K562 (cell line): ENCODE measurements around the gene MARK2. TPM values are rescaled to one million over a fixed set of nuclear protein-coding genes. Genes with fewer than 3 reads are reported as not detected.

Source experiments
- ATAC-seq: fragments of 200-7000 bp; cut with Tn5 transposase; 3 replicates; pipeline ENCODE4 v1.9.1; 2020; ENCODE audit warnings: moderate library complexity
- BruUV-seq: library from RNA; stranded (reverse); fragments of 400-500 nt; replicated peaks from 2 replicates; lab custom pipeline; 2021; lab: Mats Ljungman, UMichigan
- CTCF ChIA-PET: fragments of 300-600 bp; formaldehyde crosslinking; extraction: SDS; loops from one replicate; lab custom pipeline; 2021; ENCODE audit warnings: low intra/inter-chr PET ratio; lab: Yijun Ruan, JAX
- POLR2A ChIA-PET: fragments of 300-600, 350-650 bp; sonication (Branson Sonifier 250); formaldehyde crosslinking; extraction: SDS; loops from one replicate; lab custom pipeline; 2021; ENCODE audit warnings: antibody characterized with exemption, inconsistent platforms; lab: Yijun Ruan, JAX
- DNase-seq, 4 experiments: peaks; one replicate each; pipeline versions ENCODE4 v3.0.0 to v3.0.0-alpha.2; 2011 to 2018; ENCODE audit warnings: low spot score in 3 of 4, mixed read lengths in 3 of 4; ENCODE audit errors: extremely low read depth in 1 of 4
- FAIRE-seq: peaks from 2 replicates; lab custom pipeline; 2011; peaks lifted over from hg19 to GRCh38; lab: Jason Lieb, UNC
- H2AFZ ChIP-seq: 2 replicates; pipeline ENCODE4 v1.6.0; 2011; ENCODE audit warnings: low read depth, low read length, control low read depth, inconsistent platforms
- H3K27ac ChIP-seq: fragments of 200-600 bp; 3 replicates; pipeline ENCODE4 v1.8.0; 2011; ENCODE audit warnings: low read depth, mild to moderate bottlenecking, control low read depth, inconsistent platforms, low read length, moderate library complexity, mixed read lengths; ENCODE audit errors: extremely low read depth
- H3K27me3 ChIP-seq, 2 experiments: fragments of 300-600 bp in 1 of 2; 2 replicates in 1 of 2; 3 replicates in 1 of 2; pipeline versions ENCODE4 v1.6.0 to v1.8.0; 2011; ENCODE audit warnings: inconsistent platforms in 2 of 2, low read length in 2 of 2, mild to moderate bottlenecking in 1 of 2, mixed read lengths in 1 of 2, moderate library complexity in 1 of 2; ENCODE audit not compliant: control insufficient read depth in 2 of 2, insufficient read depth in 2 of 2
- H3K36me3 ChIP-seq: fragments of 300-600 bp; 3 replicates; pipeline ENCODE4 v1.8.0; 2011; ENCODE audit warnings: mild to moderate bottlenecking, low read length, inconsistent platforms; ENCODE audit not compliant: control insufficient read depth, insufficient read depth
- H3K4me1 ChIP-seq, 2 experiments: fragments of 200-600 bp in 1 of 2; replicated peaks in 1 of 2; 2 replicates in 1 of 2; 3 replicates in 1 of 2; pipeline versions ENCODE4 v1.5.1 to v1.8.0; 2011; ENCODE audit warnings: inconsistent platforms in 2 of 2, low read length in 2 of 2, mild to moderate bottlenecking in 1 of 2, mixed read lengths in 1 of 2, moderate library complexity in 1 of 2; ENCODE audit not compliant: control insufficient read depth in 2 of 2, insufficient read depth in 2 of 2
- H3K4me2 ChIP-seq: 2 replicates; pipeline ENCODE4 v1.6.1; 2011; ENCODE audit warnings: low read length, control low read depth, inconsistent platforms, mixed read lengths; ENCODE audit not compliant: insufficient read depth
- H3K4me3 ChIP-seq: fragments of 200-600 bp; sonication (generic), shearing (Covaris generic); 2 replicates; pipeline ENCODE4 v1.5.1; 2016; ENCODE audit warnings: control low read depth, inconsistent platforms
- H3K79me2 ChIP-seq: fragments of 200-600 bp; 3 replicates; pipeline ENCODE4 v1.8.0; 2011; ENCODE audit warnings: low read length, inconsistent platforms; ENCODE audit not compliant: control insufficient read depth, insufficient read depth
- H3K9ac ChIP-seq, 2 experiments: 2 replicates each; pipeline versions ENCODE4 v1.6.0 to v1.6.1; 2011; ENCODE audit warnings: low read depth in 2 of 2, low read length in 2 of 2, control low read depth in 1 of 2, inconsistent platforms in 1 of 2, mild to moderate bottlenecking in 1 of 2, mixed read lengths in 1 of 2; ENCODE audit not compliant: insufficient read depth in 1 of 2
- H3K9me1 ChIP-seq: one replicate; pipeline ENCODE4 v1.6.0; 2011; ENCODE audit warnings: inconsistent platforms, mild to moderate bottlenecking, low read length, moderate library complexity; ENCODE audit not compliant: control insufficient read depth, insufficient read depth
- H3K9me3 ChIP-seq: replicated peaks from 2 replicates; pipeline ENCODE4 v1.5.1; 2011; ENCODE audit warnings: low read depth, low read length, inconsistent platforms; ENCODE audit not compliant: control insufficient read depth, insufficient read depth
- H4K20me1 ChIP-seq: replicated peaks from 2 replicates; pipeline ENCODE4 v1.6.1; 2011; ENCODE audit warnings: low read length, inconsistent platforms, mixed read lengths; ENCODE audit not compliant: control insufficient read depth, insufficient read depth
- DNMT1 ChIP-seq: fragments of 450-650 bp; IDR thresholded peaks from 2 replicates; pipeline ENCODE4 v1.6.1; 2016; ENCODE audit warnings: antibody characterized with exemption, mild to moderate bottlenecking
- EGR1 ChIP-seq: fragments of 450-650 bp; conservative IDR thresholded peaks from 2 replicates; pipeline ENCODE4 v1.6.1; 2017; ENCODE audit warnings: mild to moderate bottlenecking
- ETV1 ChIP-seq: fragments of 450-650 bp; conservative IDR thresholded peaks from 2 replicates; pipeline ENCODE4 v1.6.1; 2016; ENCODE audit warnings: missing genetic modification characterization, control low read depth, low read depth, missing compliant biosample characterization
- FOXO4 ChIP-seq: fragments of 450-650 bp; formaldehyde crosslinking; IDR thresholded peaks from 2 replicates; pipeline ENCODE4 v1.4.0; 2020; ENCODE audit warnings: mild to moderate bottlenecking, moderate library complexity
- HCFC1 ChIP-seq: IDR thresholded peaks from 2 replicates; pipeline ENCODE4 v1.6.1; 2012; ENCODE audit warnings: low read depth, low read length, improper control_type of control experiment
- MEIS2 ChIP-seq: fragments of 450-650 bp; IDR thresholded peaks from 2 replicates; pipeline ENCODE4 v1.6.1; 2014; ENCODE audit warnings: mild to moderate bottlenecking; ENCODE audit not compliant: partially characterized antibody
- MYC ChIP-seq, 2 experiments: fragments of 250-450 bp in 1 of 2; sonication (Bioruptor Pico) in 1 of 2; IDR thresholded peaks; 2 replicates each; pipeline versions ENCODE4 v1.5.1 to v1.6.1; 2012 to 2021; ENCODE audit warnings: low read depth in 2 of 2, borderline replicate concordance in 1 of 2, improper control_type of control experiment in 1 of 2, low read length in 1 of 2, mild to moderate bottlenecking in 1 of 2, moderate library complexity in 1 of 2
- NFIC ChIP-seq: fragments of 450-650 bp; IDR thresholded peaks from 2 replicates; pipeline ENCODE4 v1.6.1; 2017; ENCODE audit warnings: mild to moderate bottlenecking, inconsistent platforms
- POLR2G ChIP-seq: fragments of 200-400 bp; formaldehyde crosslinking; IDR thresholded peaks from 2 replicates; pipeline ENCODE4 v1.6.1; 2017; ENCODE audit warnings: low read depth, mild to moderate bottlenecking, antibody characterized with exemption, low read length, moderate library complexity
- POU5F1 ChIP-seq: fragments of 150-350 bp; IDR thresholded peaks from 2 replicates; pipeline ENCODE4 v1.6.1; 2014; ENCODE audit warnings: borderline replicate concordance, low read length, low read depth, mild to moderate bottlenecking; ENCODE audit not compliant: partially characterized antibody
- RBM22 ChIP-seq: fragments of 200-400 bp; formaldehyde crosslinking; IDR thresholded peaks from 2 replicates; pipeline ENCODE4 v1.6.1; 2018; ENCODE audit warnings: low read length, low read depth; ENCODE audit not compliant: poor library complexity, severe bottlenecking
- SIRT6 ChIP-seq: IDR thresholded peaks from one replicate; pipeline ENCODE4 v1.6.1; 2012; ENCODE audit warnings: low read depth, mild to moderate bottlenecking, control low read depth, inconsistent platforms, low read length, moderate library complexity
- ZBTB1 ChIP-seq: sonication (generic); formaldehyde crosslinking; IDR thresholded peaks from 2 replicates; pipeline ENCODE4 v1.8.1; 2023; ENCODE audit warnings: missing genetic modification reagents, low read depth, mild to moderate bottlenecking, borderline replicate concordance
- ZNF717 ChIP-seq: fragments of 250-450 bp; sonication (Bioruptor Pico); IDR thresholded peaks from 2 replicates; pipeline ENCODE4 v1.5.0; 2021
- ZNF780A ChIP-seq: fragments of 250-450 bp; sonication (Bioruptor Pico); IDR thresholded peaks from 2 replicates; pipeline ENCODE4 v1.5.0; 2021; ENCODE audit warnings: mild to moderate bottlenecking
- WGBS: fragments of 100-300 bp; shearing (Covaris generic); methylation state at CpG from one replicate; pipeline ENCODE4 v1.1.6; 2016; ENCODE audit warnings: low coverage, mixed read lengths; ENCODE audit not compliant: insufficient coverage; ENCODE audit errors: missing lambda C conversion rate; 5-methylcytosine and 5-hydroxymethylcytosine counted together
- in situ Hi-C: fragments of 300-500 bp; cut with MboI; formaldehyde crosslinking; loops from 4 replicates; pipeline ENCODE4 v1.15.0; 2018; ENCODE audit warnings: inconsistent platforms, mixed read lengths
- intact Hi-C: fragments of 100-400 bp; cut with micrococcal nuclease; formaldehyde crosslinking; loops from 2 replicates; pipeline ENCODE4 v1.14.2; 2022
- polyA plus RNA-seq, 8 experiments: library from polyadenylated mRNA; depleted of rRNA in 4 of 8; stranded (reverse) in 5 of 8; unstranded in 3 of 8; fragments of >200 nt; fragmentation: Nextera tagmentation in 2 of 8; fragmentation: Illumina TruSeq in 1 of 8; extraction: Ambion mirVana in 2 of 8; extraction: Trizol in 1 of 8; gene quantifications; 2 replicates each; pipeline versions ENCODE4 v1.2.1 to v1.2.3, GENCODE V29; 2011 to 2014; ENCODE audit warnings: inconsistent platforms in 1 of 8, missing spikeins in 1 of 8
- total RNA-seq, 7 experiments: library from RNA; depleted of rRNA in 6 of 7; stranded (reverse); fragments of >200 nt in 6 of 7; fragmentation: Illumina TruSeq in 2 of 7; extraction: Trizol in 2 of 7; gene quantifications; 2 replicates each; pipeline versions ENCODE4 v1.2.1 to v1.2.3, GENCODE V29; 2011 to 2021; ENCODE audit warnings: low replicate concordance in 1 of 7

The MARK2 gene
- total and polyA plus RNA-seq, 9 of the 15 experiments (the other 6 are each of a cell fraction or from before 2014, with no cell fraction given): 0.32 to 43.5 (median 15.1) TPM

GRCh38 chr11:63908631-63909401, 69.9 kb downstream of the MARK2 start:
- H3K9me3 ChIP-seq: no peaks in the 10 kb centered on the region
- H3K27me3 ChIP-seq: no peaks in the 10 kb centered on the region
- no peak for TF ChIP-seq DNMT1
- TF ChIP-seq EGR1: peak; percentile 60
- TF ChIP-seq NFIC: no peak
- TF ChIP-seq RBM22: peak; percentile 78
- TF ChIP-seq ZNF717 (CRISPR knock-in tag): no peak
- TF ChIP-seq POU5F1: no peak
- TF ChIP-seq MYC (IDR thresholded peaks at IDR 0.05; ENCODE audit: low read depth, low read length): no peak
- no peak for TF ChIP-seq MYC (CRISPR knock-in tag; IDR thresholded peaks at IDR 0.05; ENCODE audit: borderline replicate concordance, low read depth)
- no peak for TF ChIP-seq SIRT6
- peak; percentile 27; the same call in 1 of the 2 replicates for TF ChIP-seq POLR2G
- TF ChIP-seq FOXO4 (CRISPR knock-in tag): no peak
- TF ChIP-seq ZBTB1 (CRISPR knock-in tag): no peak
- no peak for TF ChIP-seq MEIS2
- no peak for TF ChIP-seq ZNF780A (CRISPR knock-in tag)
- TF ChIP-seq ETV1 (tag): no peak
- TF ChIP-seq HCFC1: no peak
- TF ChIP-seq, all 486 proteins: peak for 3
- Histone ChIP-seq H2AFZ (no peak overlapping the region), H3K4me3 (no peak overlapping the region), H3K9ac (peak overlapping the region in 1 of 2 experiments; percentile 65; a peak in 2 of 4 replicates), H4K20me1 (0 out of 2 replicates have a peak, but pooled peaks cover 4% of the 10 kb centered on the region), H3K9me1 (no peaks in the 10 kb centered on the region), H3K36me3 (peaks cover 59% of the 10 kb centered on the region; the same call in 2 of the 3 replicates), H3K79me2 (no peaks in the 10 kb centered on the region), H3K4me2 (no peak overlapping the region), H3K27ac (no peak overlapping the region), H3K4me1 (peaks cover 0 to 35% of the 10 kb centered on the region in 2 experiments; a peak in 2 of 5 replicates)
- DNase-seq: peak in 1 of 4 experiments; percentile 36
- in situ Hi-C loops (no loop called here), intact Hi-C loops (no loop called here)
- BruUV-seq: TSS peak; percentile 23
- ATAC-seq: no peak
- POLR2A ChIA-PET: no interaction called here
- CTCF ChIA-PET: no interaction called here
- no peak for FAIRE-seq
- 90% methylated on average over 27 of the region's 46 CpGs for WGBS
